HCT116 (cell line): ENCODE measurements around the gene RAB21. TPM values are rescaled to one million over a fixed set of nuclear protein-coding genes. Genes with fewer than 3 reads are reported as not detected.

Experiments used
- ATAC-seq: fragments of 200-7000 bp; cut with Tn5 transposase; 2 replicates; pipeline ENCODE4 v1.9.1; 2020; ENCODE audit warnings: mild to moderate bottlenecking, moderate library complexity
- BruUV-seq: library from RNA; stranded (reverse); fragments of 400-500 nt; replicated peaks from 2 replicates; lab custom pipeline; 2021; lab: Mats Ljungman, UMichigan
- CTCF ChIA-PET: fragments of 300-600 bp; sonication (Branson Sonifier 250); formaldehyde crosslinking; loops from one replicate; lab custom pipeline; 2021; ENCODE audit warnings: antibody characterized with exemption; lab: Charles Lee
- POLR2A ChIA-PET: fragments of 300-600, 350-600 bp; sonication (Branson Sonifier 250); formaldehyde crosslinking; loops from one replicate; lab custom pipeline; 2021; ENCODE audit warnings: antibody characterized with exemption; lab: Charles Lee
- RAD21 ChIA-PET, 2 experiments: fragments of 300-600 bp; sonication (Branson Sonifier 250); formaldehyde crosslinking; loops; one replicate each; lab custom pipeline; 2023; ENCODE audit warnings: low total read pairs in 2 of 2; ENCODE audit not compliant: uncharacterized antibody in 2 of 2, unreplicated experiment in 2 of 2, low non-redundant PET in 1 of 2; lab: Charles Lee
- DNase-seq: peaks from one replicate; pipeline ENCODE4 v3.0.0-alpha.2; 2010; ENCODE audit warnings: low read depth, low spot score
- H2AFZ ChIP-seq: fragments of 200-600 bp; shearing (Covaris generic), sonication (generic); 2 replicates; pipeline ENCODE4 v1.6.1; 2017; ENCODE audit warnings: low read depth, mixed run types, mixed read lengths, antibody characterized with exemption, low read length; ENCODE audit not compliant: poor library complexity, severe bottlenecking
- H3K27ac ChIP-seq: 2 replicates; pipeline ENCODE4 v1.5.1; 2012; ENCODE audit warnings: low read depth, low read length
- H3K27me3 ChIP-seq: fragments of 200-600 bp; sonication (generic); 2 replicates; pipeline ENCODE4 v1.6.1; 2016; ENCODE audit warnings: mixed run types, low read length, mixed read lengths; ENCODE audit not compliant: insufficient read depth
- H3K36me3 ChIP-seq, 2 experiments: fragments of 200-500 bp in 1 of 2; fragments of 200-600 bp in 1 of 2; sonication (Bioruptor generic) in 1 of 2; sonication (generic) in 1 of 2; 2 replicates each; pipeline versions ENCODE4 v1.5.1 to v1.6.1; 2014 to 2016; ENCODE audit warnings: low read length in 2 of 2, inconsistent platforms in 1 of 2, mixed read lengths in 1 of 2, mixed run types in 1 of 2; ENCODE audit not compliant: insufficient read depth in 2 of 2, control insufficient read depth in 1 of 2
- H3K4me1 ChIP-seq, 2 experiments: fragments of 200-600 bp in 1 of 2; sonication (generic) in 1 of 2; 2 replicates each; pipeline versions ENCODE4 v1.5.1 to v1.6.1; 2012 to 2017; ENCODE audit warnings: low read length in 2 of 2, inconsistent platforms in 1 of 2, mild to moderate bottlenecking in 1 of 2, mixed read lengths in 1 of 2, mixed run types in 1 of 2, moderate library complexity in 1 of 2; ENCODE audit not compliant: insufficient read depth in 2 of 2, control insufficient read depth in 1 of 2
- H3K4me2 ChIP-seq: fragments of 200-600 bp; sonication (generic); 2 replicates; pipeline ENCODE4 v1.6.1; 2017; ENCODE audit warnings: mixed run types, low read length, mixed read lengths
- H3K4me3 ChIP-seq, 2 experiments: fragments of 200-600 bp in 1 of 2; sonication (generic) in 1 of 2; replicated peaks in 1 of 2; 2 replicates each; pipeline ENCODE4 v1.5.1; 2011 to 2016; ENCODE audit warnings: low read length in 2 of 2, control low read depth in 1 of 2, low read depth in 1 of 2, mild to moderate bottlenecking in 1 of 2, mixed read lengths in 1 of 2, mixed run types in 1 of 2
- H3K79me2 ChIP-seq: fragments of 200-600 bp; sonication (generic); 2 replicates; pipeline ENCODE4 v1.6.1; 2017; ENCODE audit warnings: mild to moderate bottlenecking, mixed run types, low read length, moderate library complexity, mixed read lengths; ENCODE audit not compliant: insufficient read depth
- H3K9ac ChIP-seq: fragments of 200-600 bp; sonication (generic); 2 replicates; pipeline ENCODE4 v1.6.1; 2016; ENCODE audit warnings: low read length, mixed read lengths
- H3K9me2 ChIP-seq: fragments of 200-600 bp; sonication (generic), shearing (Covaris generic); 2 replicates; pipeline ENCODE4 v1.6.1; 2017; ENCODE audit warnings: mixed run types, mild to moderate bottlenecking, moderate library complexity; ENCODE audit not compliant: insufficient read depth
- H3K9me3 ChIP-seq, 2 experiments: fragments of 200-500 bp in 1 of 2; fragments of 200-600 bp in 1 of 2; sonication (Bioruptor generic) in 1 of 2; sonication (generic) in 1 of 2; 2 replicates each; pipeline ENCODE4 v1.6.1; 2014 to 2017; ENCODE audit warnings: low read length in 2 of 2, mixed read lengths in 2 of 2, inconsistent platforms in 1 of 2, low read depth in 1 of 2, mild to moderate bottlenecking in 1 of 2, mixed run types in 1 of 2, moderate library complexity in 1 of 2; ENCODE audit not compliant: control insufficient read depth in 1 of 2, insufficient read depth in 1 of 2
- H4K20me1 ChIP-seq: fragments of 200-600 bp; sonication (generic), shearing (Covaris generic); 2 replicates; pipeline ENCODE4 v1.6.1; 2017; ENCODE audit warnings: mixed run types, mild to moderate bottlenecking, moderate library complexity; ENCODE audit not compliant: insufficient read depth
- CBX3 ChIP-seq: IDR thresholded peaks from 2 replicates; pipeline ENCODE4 v1.6.1; 2012; ENCODE audit warnings: low read depth
- CEBPB ChIP-seq: IDR thresholded peaks from 2 replicates; pipeline ENCODE4 v1.6.1; 2012; ENCODE audit warnings: low read depth
- CTCF ChIP-seq, 3 experiments: fragments of 200-600 bp in 1 of 3; sonication (generic) in 1 of 3; IDR thresholded peaks in 2 of 3; conservative IDR thresholded peaks in 1 of 3; 2 replicates each; pipeline ENCODE4 v1.5.1; 2012 to 2017; ENCODE audit warnings: low read depth in 2 of 3, low read length in 2 of 3, antibody characterized with exemption in 1 of 3, borderline replicate concordance in 1 of 3, control low read depth in 1 of 3, mild to moderate bottlenecking in 1 of 3, mixed read lengths in 1 of 3, mixed run types in 1 of 3, moderate library complexity in 1 of 3; ENCODE audit not compliant: insufficient read depth in 1 of 3
- EGR1 ChIP-seq: IDR thresholded peaks from 2 replicates; pipeline ENCODE4 v1.6.1; 2012; ENCODE audit warnings: low read depth
- ELF1 ChIP-seq: IDR thresholded peaks from 2 replicates; pipeline ENCODE4 v1.6.1; 2012; ENCODE audit warnings: low read depth, borderline replicate concordance
- EZH2 ChIP-seq: fragments of 200-600 bp; sonication (generic); IDR thresholded peaks from 2 replicates; pipeline ENCODE4 v1.6.1; 2017; ENCODE audit warnings: antibody characterized with exemption, mixed run types
- EZH2phosphoT487 ChIP-seq: fragments of 200-600 bp; IDR thresholded peaks from 2 replicates; pipeline ENCODE4 v1.6.1; 2018; ENCODE audit warnings: antibody characterized with exemption, borderline replicate concordance
- FOSL1 ChIP-seq: IDR thresholded peaks from 2 replicates; pipeline ENCODE4 v1.6.1; 2012; ENCODE audit warnings: low read depth
- MAX ChIP-seq: IDR thresholded peaks from 2 replicates; pipeline ENCODE4 v1.6.1; 2012
- POLR2A ChIP-seq: IDR thresholded peaks from 2 replicates; pipeline ENCODE4 v1.7.0; 2011; ENCODE audit warnings: borderline replicate concordance; ENCODE audit not compliant: insufficient read depth, insufficient read length; ENCODE audit errors: extremely low read depth
- POLR2AphosphoS5 ChIP-seq: IDR thresholded peaks from 2 replicates; pipeline ENCODE4 v1.6.1; 2011; ENCODE audit warnings: mild to moderate bottlenecking, low read depth, low read length, moderate library complexity
- RAD21 ChIP-seq: IDR thresholded peaks from 2 replicates; pipeline ENCODE4 v1.6.1; 2012; ENCODE audit warnings: low read depth, mild to moderate bottlenecking
- SIN3A ChIP-seq: IDR thresholded peaks from 2 replicates; pipeline ENCODE4 v1.6.1; 2012; ENCODE audit warnings: low read depth
- SRF ChIP-seq: IDR thresholded peaks from 2 replicates; pipeline ENCODE4 v1.6.1; 2012; ENCODE audit warnings: low read depth
- YY1 ChIP-seq: IDR thresholded peaks from 2 replicates; pipeline ENCODE4 v1.6.1; 2011; ENCODE audit warnings: low read length, low read depth, moderate library complexity, mild to moderate bottlenecking; ENCODE audit not compliant: insufficient replicate concordance; ENCODE audit errors: extremely low read depth
- ZBTB33 ChIP-seq: IDR thresholded peaks from 2 replicates; pipeline ENCODE4 v1.6.1; 2011; ENCODE audit warnings: mild to moderate bottlenecking, low read length, moderate library complexity; ENCODE audit not compliant: insufficient replicate concordance; ENCODE audit errors: extremely low read depth
- ZFX ChIP-seq: fragments of 450-650 bp; IDR thresholded peaks from 2 replicates; pipeline ENCODE4 v1.6.1; 2017
- intact Hi-C: fragments of 100-400 bp; cut with micrococcal nuclease; formaldehyde crosslinking; loops from 2 replicates; pipeline ENCODE4 v1.10.0; 2022
- total RNA-seq: library from RNA; stranded (reverse); gene quantifications from one replicate; pipeline ENCODE4 v1.2.1, GENCODE V29; 2021; ENCODE audit not compliant: unreplicated experiment
- TF ChIP-seq, protein P1 (sequence below): IDR thresholded peaks from 2 replicates; pipeline ENCODE4 v1.6.1; 2012

The RAB21 gene
- total RNA-seq, 1 experiment from 2014 or later = 57.1 TPM

- no peak overlapping the region for H3K4me3 ChIP-seq
- no peaks in the 10 kb centered on the region for H3K9me3 ChIP-seq
- no peaks in the 10 kb centered on the region for H3K27me3 ChIP-seq
- RAD21 ChIA-PET = no interaction called here
- peak overlapping the region; percentile 83 for H2AFZ ChIP-seq
- DNase-seq (no peak), ATAC-seq (no peak)
- no peak overlapping the region for H3K9ac ChIP-seq
- H3K36me3 ChIP-seq = no peaks in the 10 kb centered on the region
- H4K20me1 ChIP-seq = no peaks in the 10 kb centered on the region
- POLR2A ChIA-PET = no interaction called here
- no TSS peak for BruUV-seq
- CTCF ChIA-PET = interaction anchor here (1.2 to 1.4 kb wide), 2 partner anchors 9 to 14 kb away, joined by 4 read pairs; no protein-coding TSS in a partner anchor
- H3K4me1 ChIP-seq = peaks cover 3 to 19% of the 10 kb centered on the region in 2 experiments; a peak in 2 of 4 replicates
- H3K79me2 ChIP-seq = no peaks in the 10 kb centered on the region
- TF ChIP-seq CTCF (IDR thresholded peaks at IDR 0.05 in 2 of 3, conservative IDR thresholded peaks at IDR 0.05 in 1 of 3; ENCODE audit: borderline replicate concordance in 1 of 3, insufficient read depth in 1 of 3, low read depth in 2 of 3, low read length in 2 of 3) (no peak), FOSL1 (no peak), POLR2AphosphoS5 (no peak), POLR2A (no peak), EGR1 (no peak), EZH2 (no peak), SIN3A (no peak), CBX3 (no peak), ELF1 (no peak), EZH2phosphoT487 (no peak), YY1 (no peak), MAX (no peak), ZFX (no peak), RAD21 (no peak), CEBPB (no peak), SRF (no peak), ZBTB33 (no peak)
- TF ChIP-seq, protein P1, sequence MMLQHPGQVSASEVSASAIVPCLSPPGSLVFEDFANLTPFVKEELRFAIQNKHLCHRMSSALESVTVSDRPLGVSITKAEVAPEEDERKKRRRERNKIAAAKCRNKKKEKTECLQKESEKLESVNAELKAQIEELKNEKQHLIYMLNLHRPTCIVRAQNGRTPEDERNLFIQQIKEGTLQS = no peak
- intact Hi-C loops = no loop called here
- H3K4me2 ChIP-seq = peak overlapping the region; percentile 29
- H3K27ac ChIP-seq = no peak overlapping the region
- H3K9me2 ChIP-seq = no peaks in the 10 kb centered on the region
Measured at GRCh38 chr12:71732357-71732712, 22.3 kb upstream of the RAB21 start.
